ENCODE results near the gene CYFIP2. TPM values are rescaled to one million over a fixed set of nuclear protein-coding genes. Genes with fewer than 3 reads are reported as not detected.

The CYFIP2 gene
- total RNA-seq, 1 experiment from 2014 or later: 95.3 TPM

GRCh38 chr5:157362012-157362411 is 96.1 kb downstream of the CYFIP2 start (continued):
- TF ChIP-seq ZNF232 (CRISPR knock-in tag; IDR thresholded peaks at IDR 0.05): no peak
- TF ChIP-seq ZNF121 (CRISPR knock-in tag; IDR thresholded peaks at IDR 0.05): no peak
- TF ChIP-seq AR (CRISPR knock-in tag; IDR thresholded peaks at IDR 0.05): no peak
- no peak for TF ChIP-seq E2F1 (CRISPR knock-in tag; IDR thresholded peaks at IDR 0.05)
- TF ChIP-seq ZNF219 (CRISPR knock-in tag; IDR thresholded peaks at IDR 0.05; ENCODE audit: borderline replicate concordance): no peak

- H3K27me3 Mint-ChIP-seq (ENCODE audit: low read depth): no peaks in the 10 kb centered on the region
- DNase-seq (ENCODE audit: low spot score) (no peak), ATAC-seq (no peak)
- no peaks in the 10 kb centered on the region for H3K9me3 Mint-ChIP-seq
- peaks cover 36% of the 10 kb centered on the region for H3K36me3 Mint-ChIP-seq
- no peak overlapping the region for H3K4me3 Mint-ChIP-seq
- ChIA-PET CTCF (no interaction called here), POLR2A (no interaction called here)
- TF ChIP-seq E2F5 (CRISPR knock-in tag; IDR thresholded peaks at IDR 0.05) (no peak), TP53 (CRISPR knock-in tag; IDR thresholded peaks at IDR 0.05) (no peak), JUN (CRISPR knock-in tag; IDR thresholded peaks at IDR 0.05) (no peak), IRF1 (CRISPR knock-in tag; IDR thresholded peaks at IDR 0.05) (no peak), RELA (CRISPR knock-in tag; IDR thresholded peaks at IDR 0.05; ENCODE audit: borderline replicate concordance) (no peak), TEAD4 (CRISPR knock-in tag; IDR thresholded peaks at IDR 0.05) (no peak), E2F1 (CRISPR knock-in tag; IDR thresholded peaks at IDR 0.05) (no peak), MLX (CRISPR knock-in tag; IDR thresholded peaks at IDR 0.05) (no peak)
- no peaks in the 10 kb centered on the region for H3K4me1 Mint-ChIP-seq
- H3K27ac Mint-ChIP-seq: no peak overlapping the region
Observed at GRCh38 chr5:157362502-157362901, 96.6 kb downstream of the CYFIP2 start.

GRCh38 chr5:157362982-157363381 is 97.1 kb downstream of the CYFIP2 start:
- DNase-seq (ENCODE audit: low spot score) (no peak), ATAC-seq (no peak)
- Mint-ChIP-seq H3K4me3 (no peak overlapping the region), H3K4me1 (no peaks in the 10 kb centered on the region), H3K27ac (no peak overlapping the region; the same call in 1 of the 2 replicates), H3K36me3 (peaks cover 36% of the 10 kb centered on the region), H3K9me3 (no peaks in the 10 kb centered on the region), H3K27me3 (ENCODE audit: low read depth) (no peaks in the 10 kb centered on the region)
- ChIA-PET CTCF (interaction anchor here (0.8 to 3.0 kb wide), 2 partner anchors 8 to 380 kb away, joined by 3 to 9 read pairs; partner anchors contain the start of gene LSM11), POLR2A (no interaction called here)
- TF ChIP-seq SP1 (CRISPR knock-in tag; conservative IDR thresholded peaks at IDR 0.05): no peak
- TF ChIP-seq TEAD1 (CRISPR knock-in tag; IDR thresholded peaks at IDR 0.05): no peak
- no peak for TF ChIP-seq NFATC4 (CRISPR knock-in tag; IDR thresholded peaks at IDR 0.05)

Measured in WTC11 (cell line).